ENCODE results near the gene KCTD21.

- TF ChIP-seq CTCF (IDR thresholded peaks at IDR 0.05) (no peak), POLR2A (IDR thresholded peaks at IDR 0.05) (no peak), POLR2AphosphoS5 (IDR thresholded peaks at IDR 0.05) (no peak)
Measured at GRCh38 chr11:78224506-78224905, 36.1 kb upstream of the KCTD21 start.
